C1 segment of cervical spinal cord (tissue), 14 donors: ENCODE results near the gene CRIP2.

Experiments used
- DNase-seq, 14 donors: peaks; one replicate each; lab custom pipeline; 2025; lab: John Stamatoyannopoulos, UW

CRIP2 gene

GRCh38 chr14:105476097-105476830, 1.6 kb downstream of the CRIP2 start:
- peak in 13 of 14 donors; percentile 44 to 92 (median 82) for DNase-seq

- no peak for DNase-seq
These were observed 2.4 kb downstream of the CRIP2 start for GRCh38 chr14:105476831-105477659.

- DNase-seq = no peak
These were observed 3.2 kb downstream of the CRIP2 start for GRCh38 chr14:105477660-105478397.

GRCh38 chr14:105478398-105479251, 4.0 kb downstream of the CRIP2 start:
- no peak for DNase-seq

GRCh38 chr14:105479431-105480158, 5.0 kb downstream of the CRIP2 start:
- no peak for DNase-seq

GRCh38 chr14:105480199-105480746, 5.7 kb downstream of the CRIP2 start:
- no peak for DNase-seq

GRCh38 chr14:105480807-105481801, 6.5 kb downstream of the CRIP2 start:
- peak; percentile 61 to 99 (median 93) for DNase-seq

GRCh38 chr14:105481886-105482457, 7.4 kb downstream of the CRIP2 start:
- peak in 13 of 14 donors; percentile 28 to 80 (median 60) for DNase-seq

GRCh38 chr14:105482486-105483110, 8.0 kb downstream of the CRIP2 start:
- DNase-seq = no peak

GRCh38 chr14:105483300-105484068, 8.9 kb downstream of the CRIP2 start:
- no peak for DNase-seq

- no peak for DNase-seq
These were observed 9.7 kb downstream of the CRIP2 start for GRCh38 chr14:105484069-105484996.

GRCh38 chr14:105484997-105485393, 10.4 kb downstream of the CRIP2 start:
- DNase-seq = no peak

- DNase-seq = no peak
These were observed 11.1 kb downstream of the CRIP2 start for GRCh38 chr14:105485739-105486162.

- no peak for DNase-seq
These were observed 11.7 kb downstream of the CRIP2 start, which contains the start of gene CRIP1 for GRCh38 chr14:105486163-105486973. CRIP1 (plus strand) TSS chr14:105486886; CDS start chr14:105487260, 374 bp downstream.

GRCh38 chr14:105486974-105487448, 12.4 kb downstream of the CRIP2 start:
- no peak for DNase-seq
